ENCODE data around the gene PANK1.

PANK1 gene

DNA sequence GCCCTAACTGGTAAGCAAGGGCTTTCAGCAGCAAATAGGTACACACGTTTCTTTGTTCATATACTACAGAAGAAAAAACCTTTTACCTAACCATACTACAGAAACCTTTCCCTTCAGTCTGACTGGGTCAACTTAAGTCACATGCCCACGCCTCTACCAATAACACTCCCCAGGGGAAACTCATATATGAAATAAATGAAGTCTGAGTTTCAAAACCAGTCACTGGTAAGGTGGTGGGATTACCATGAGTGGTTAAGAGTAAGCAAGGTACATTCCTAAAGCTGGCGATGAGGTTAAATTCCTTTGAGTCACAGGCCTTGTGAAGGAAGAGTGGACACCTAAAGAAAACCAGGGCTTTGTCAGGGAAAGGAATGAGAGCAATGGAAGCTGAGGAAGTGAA is 34.9 kb upstream of the PANK1 start:
- H3K27ac ChIP-seq: no peak overlapping the region
- no peak for TF ChIP-seq ZFX (IDR thresholded peaks at IDR 0.05; ENCODE audit: borderline replicate concordance)
- TF ChIP-seq, protein P1, sequence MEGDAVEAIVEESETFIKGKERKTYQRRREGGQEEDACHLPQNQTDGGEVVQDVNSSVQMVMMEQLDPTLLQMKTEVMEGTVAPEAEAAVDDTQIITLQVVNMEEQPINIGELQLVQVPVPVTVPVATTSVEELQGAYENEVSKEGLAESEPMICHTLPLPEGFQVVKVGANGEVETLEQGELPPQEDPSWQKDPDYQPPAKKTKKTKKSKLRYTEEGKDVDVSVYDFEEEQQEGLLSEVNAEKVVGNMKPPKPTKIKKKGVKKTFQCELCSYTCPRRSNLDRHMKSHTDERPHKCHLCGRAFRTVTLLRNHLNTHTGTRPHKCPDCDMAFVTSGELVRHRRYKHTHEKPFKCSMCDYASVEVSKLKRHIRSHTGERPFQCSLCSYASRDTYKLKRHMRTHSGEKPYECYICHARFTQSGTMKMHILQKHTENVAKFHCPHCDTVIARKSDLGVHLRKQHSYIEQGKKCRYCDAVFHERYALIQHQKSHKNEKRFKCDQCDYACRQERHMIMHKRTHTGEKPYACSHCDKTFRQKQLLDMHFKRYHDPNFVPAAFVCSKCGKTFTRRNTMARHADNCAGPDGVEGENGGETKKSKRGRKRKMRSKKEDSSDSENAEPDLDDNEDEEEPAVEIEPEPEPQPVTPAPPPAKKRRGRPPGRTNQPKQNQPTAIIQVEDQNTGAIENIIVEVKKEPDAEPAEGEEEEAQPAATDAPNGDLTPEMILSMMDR (IDR thresholded peaks at IDR 0.05): no peak

DNA sequence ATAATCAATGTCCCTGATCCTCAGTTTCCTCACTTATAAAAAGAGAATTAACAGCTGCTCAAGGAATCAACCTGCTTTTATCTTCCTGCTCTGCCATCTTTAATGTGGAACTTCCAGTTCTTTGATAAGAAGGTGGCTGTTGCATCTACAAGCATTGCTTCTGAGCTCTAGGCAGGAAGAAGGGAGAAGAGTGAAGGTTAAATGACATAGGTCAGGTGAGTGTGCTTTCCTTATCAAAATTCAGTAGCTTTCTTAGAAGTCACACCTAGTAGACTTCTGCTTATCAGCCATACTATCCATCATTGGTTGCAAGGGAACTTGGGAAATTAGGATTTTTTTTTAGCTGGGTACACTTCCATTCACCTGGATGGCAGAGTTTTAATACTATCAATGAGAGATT is 32.3 kb upstream of the PANK1 start:
- no peak for TF ChIP-seq ZFX (IDR thresholded peaks at IDR 0.05; ENCODE audit: borderline replicate concordance)
- TF ChIP-seq, protein P1 (IDR thresholded peaks at IDR 0.05): no peak
- H3K27ac ChIP-seq: no peak overlapping the region

DNA sequence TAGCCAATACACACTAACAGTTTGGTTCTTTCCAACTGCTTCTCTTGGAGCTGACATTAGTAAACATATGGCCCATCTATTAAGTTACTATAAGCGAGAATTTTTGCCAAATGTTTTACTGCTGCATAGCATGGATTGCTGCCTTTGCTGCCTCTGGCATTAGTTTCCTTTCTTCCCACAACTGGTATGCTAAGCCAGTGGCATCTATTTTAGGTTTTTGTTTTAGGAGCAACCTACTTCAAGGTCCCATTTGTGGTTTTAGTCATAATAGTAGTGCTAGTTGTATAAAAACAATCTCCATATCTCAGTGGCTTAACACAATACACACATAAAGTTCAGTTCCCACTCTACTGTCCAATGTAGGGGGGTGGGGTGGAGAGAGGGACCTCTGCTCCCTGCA is 25.9 kb upstream of the PANK1 start:
- TF ChIP-seq, protein P1 (IDR thresholded peaks at IDR 0.05): no peak
- no peak for TF ChIP-seq ZFX (IDR thresholded peaks at IDR 0.05; ENCODE audit: borderline replicate concordance)
- no peak overlapping the region for H3K27ac ChIP-seq

DNA sequence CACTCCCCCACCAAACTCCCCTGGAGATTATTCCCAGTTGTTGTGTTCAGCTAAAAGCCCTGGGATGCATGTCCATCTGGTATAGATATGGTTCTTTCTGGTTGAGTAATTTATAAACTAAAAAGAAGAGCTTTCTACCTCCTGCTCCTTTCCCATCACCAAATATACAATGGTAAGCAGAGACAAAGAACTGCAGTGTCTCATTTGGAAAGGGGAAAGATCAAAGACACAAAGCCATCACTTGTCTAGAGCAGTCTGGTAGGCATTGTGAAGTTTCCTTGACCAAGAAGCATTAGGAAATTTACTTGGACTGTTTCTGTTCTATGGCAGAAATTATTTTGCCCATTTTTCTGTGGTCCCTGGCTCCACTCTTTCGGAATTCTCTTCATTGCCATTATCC is 24.9 kb upstream of the PANK1 start:
- H3K27ac ChIP-seq: no peak overlapping the region
- TF ChIP-seq, protein P1 (IDR thresholded peaks at IDR 0.05): no peak
- TF ChIP-seq ZFX (IDR thresholded peaks at IDR 0.05; ENCODE audit: borderline replicate concordance): no peak

DNA sequence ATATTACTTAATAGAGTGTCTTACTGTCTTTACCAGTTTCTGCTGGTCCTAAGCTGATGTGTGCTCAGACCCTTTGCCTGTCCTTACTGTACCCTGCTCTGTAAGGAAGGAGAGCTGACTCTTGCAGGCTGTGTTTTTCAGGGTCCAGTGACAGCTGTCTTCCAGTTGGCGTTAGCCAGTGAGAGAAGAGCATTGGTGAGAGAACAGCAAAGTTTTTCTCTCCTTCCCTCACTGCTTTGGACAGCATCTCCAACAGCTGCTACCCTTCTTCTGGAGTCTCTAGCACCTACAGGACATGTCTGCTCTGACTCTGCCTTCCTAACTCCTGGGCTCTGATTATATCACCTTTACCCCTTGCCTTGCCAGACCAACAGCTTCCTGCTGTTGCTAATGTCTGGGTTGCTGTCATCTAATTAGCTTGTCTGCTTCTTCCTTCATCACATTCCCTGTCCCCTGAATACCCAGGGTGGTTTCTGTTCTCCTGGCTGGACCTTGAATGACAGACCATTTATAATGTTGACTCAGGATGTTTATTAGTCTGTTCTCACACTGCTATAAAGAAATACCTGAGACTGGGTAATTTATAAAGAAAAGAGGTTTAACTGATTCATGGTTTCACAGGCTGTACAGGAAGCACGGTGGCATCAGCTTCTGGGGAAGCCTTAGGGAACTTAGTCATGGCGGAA is 23.5 kb upstream of the PANK1 start:
- no peak overlapping the region for H3K27ac ChIP-seq
- TF ChIP-seq, protein P1 (IDR thresholded peaks at IDR 0.05): no peak
- TF ChIP-seq ZFX (IDR thresholded peaks at IDR 0.05; ENCODE audit: borderline replicate concordance): no peak

DNA sequence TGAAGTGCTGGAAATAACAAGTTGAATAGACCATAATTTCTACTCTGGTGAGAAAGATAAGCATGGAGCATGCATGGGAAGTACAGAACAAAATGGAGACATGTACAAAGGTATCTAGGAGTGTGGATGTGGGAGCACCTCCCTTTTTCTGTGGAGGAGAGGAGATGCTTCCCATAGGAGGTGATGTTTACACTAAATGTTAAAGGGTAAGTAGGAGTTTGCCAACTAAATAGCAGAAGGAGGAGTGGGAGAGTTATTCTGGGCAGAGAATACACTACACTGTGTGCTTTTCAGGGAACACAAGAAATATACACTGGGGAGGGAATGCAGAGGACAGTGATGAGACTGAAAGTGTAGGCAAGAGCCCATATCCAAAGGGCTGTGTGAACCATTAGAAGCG is 21.1 kb upstream of the PANK1 start:
- TF ChIP-seq ZFX (IDR thresholded peaks at IDR 0.05; ENCODE audit: borderline replicate concordance): no peak
- TF ChIP-seq, protein P1 (IDR thresholded peaks at IDR 0.05): no peak
- no peak overlapping the region for H3K27ac ChIP-seq

DNA sequence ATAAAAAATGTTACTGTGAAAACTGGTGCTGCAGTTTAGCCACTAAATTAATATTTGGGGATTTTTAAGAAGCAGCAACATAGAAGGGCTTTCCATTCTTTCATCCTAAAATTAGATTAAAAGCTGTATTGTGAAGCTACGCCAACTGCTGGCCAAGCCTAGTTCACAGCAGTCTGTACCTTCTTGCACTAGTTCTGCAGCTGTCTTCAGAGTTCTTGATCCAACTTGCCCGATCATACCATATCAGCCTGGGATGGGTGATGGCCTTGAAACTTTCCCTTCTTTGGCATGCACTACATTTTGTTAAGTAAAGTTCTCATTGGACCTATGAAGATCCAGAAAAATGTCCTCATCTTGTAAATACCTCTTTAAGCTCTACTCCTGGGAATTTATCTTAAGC is 20.3 kb upstream of the PANK1 start:
- H3K27ac ChIP-seq: no peak overlapping the region

More for the DNA sequence above, 20.3 kb upstream of the PANK1 start:
- TF ChIP-seq, protein P1 (IDR thresholded peaks at IDR 0.05): no peak
- TF ChIP-seq ZFX (IDR thresholded peaks at IDR 0.05; ENCODE audit: borderline replicate concordance): no peak
